Endothelial cell of hepatic sinusoid (primary cell): Measurements from ENCODE around the gene REM1.
"Not testable (repeated sequence)": the region's sequence is repeated elsewhere in the genome, so short reads cannot be mapped to it uniquely, and the experiment has no call there.

Experiments used
- in situ Hi-C: cut with HindIII; loops from 2 replicates; pipeline ENCODE4 v1.10.0; 2017; ENCODE audit warnings: low sequenced_read_pairs

Gene REM1, protein sequence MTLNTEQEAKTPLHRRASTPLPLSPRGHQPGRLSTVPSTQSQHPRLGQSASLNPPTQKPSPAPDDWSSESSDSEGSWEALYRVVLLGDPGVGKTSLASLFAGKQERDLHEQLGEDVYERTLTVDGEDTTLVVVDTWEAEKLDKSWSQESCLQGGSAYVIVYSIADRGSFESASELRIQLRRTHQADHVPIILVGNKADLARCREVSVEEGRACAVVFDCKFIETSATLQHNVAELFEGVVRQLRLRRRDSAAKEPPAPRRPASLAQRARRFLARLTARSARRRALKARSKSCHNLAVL

DNA sequence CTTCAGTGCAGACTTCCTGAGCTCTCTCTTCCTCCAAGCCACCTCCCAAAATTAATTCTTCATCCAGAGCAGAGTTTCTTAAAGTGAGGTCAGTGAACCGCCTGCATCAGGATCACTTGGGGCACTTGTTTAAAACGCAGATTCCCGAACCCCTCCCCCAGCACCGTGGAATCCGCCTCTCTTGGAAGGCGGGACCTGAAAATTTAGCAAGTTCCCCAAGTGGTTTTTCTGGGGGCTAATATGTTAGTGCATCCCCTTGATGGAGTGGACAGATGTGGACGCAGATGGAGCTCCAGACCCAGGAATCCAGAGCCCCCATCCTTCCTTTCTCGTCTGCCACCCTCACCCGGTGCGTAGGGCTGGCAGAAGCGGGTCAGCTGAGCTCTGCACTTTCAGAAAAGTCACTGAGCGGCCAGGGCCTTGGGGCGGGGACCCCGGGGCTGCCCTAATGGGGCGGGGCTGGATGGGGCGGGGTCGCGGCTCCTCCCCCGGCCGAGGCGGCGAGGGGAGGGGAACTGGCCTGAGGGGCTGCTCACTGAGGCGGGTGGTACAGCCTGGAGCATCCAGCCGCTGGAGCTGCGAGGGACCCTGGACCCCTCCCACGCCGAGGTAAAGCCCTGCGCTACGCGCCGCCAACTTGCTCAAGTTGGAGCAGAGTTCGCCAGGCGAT is at the start of gene REM1, which contains the start of gene DEFB124:
TSS of gene REM1 (plus strand) at position 531 of the 670 bp plus-strand sequence. CDS start 1,158 bp downstream, outside the sequence.
TSS of gene DEFB124 (minus strand) at position 370 of the 670 bp plus-strand sequence. CDS start 2,114 bp downstream, outside the sequence.
- in situ Hi-C loops, result no loop called here

DNA sequence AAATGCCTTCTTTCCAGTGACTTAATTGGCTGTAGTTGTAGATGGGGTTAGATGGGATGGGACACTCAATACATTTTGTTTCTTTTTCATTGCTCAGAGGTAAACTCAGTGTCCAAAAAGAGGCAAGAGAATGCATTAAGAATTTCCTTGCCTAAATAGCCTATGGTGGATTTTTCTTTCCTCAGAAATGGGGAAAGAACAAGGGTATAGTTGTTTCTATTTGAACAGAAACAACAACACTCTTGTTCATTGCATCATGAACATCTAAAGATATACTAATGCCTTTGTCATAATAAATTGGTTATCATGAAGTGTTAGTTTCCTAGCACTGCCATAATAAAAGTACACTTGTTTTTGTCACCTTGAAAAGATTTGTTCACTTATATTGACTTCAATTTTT is 49.3 kb upstream of the REM1 start:
- in situ Hi-C loops, result no loop called here

DNA sequence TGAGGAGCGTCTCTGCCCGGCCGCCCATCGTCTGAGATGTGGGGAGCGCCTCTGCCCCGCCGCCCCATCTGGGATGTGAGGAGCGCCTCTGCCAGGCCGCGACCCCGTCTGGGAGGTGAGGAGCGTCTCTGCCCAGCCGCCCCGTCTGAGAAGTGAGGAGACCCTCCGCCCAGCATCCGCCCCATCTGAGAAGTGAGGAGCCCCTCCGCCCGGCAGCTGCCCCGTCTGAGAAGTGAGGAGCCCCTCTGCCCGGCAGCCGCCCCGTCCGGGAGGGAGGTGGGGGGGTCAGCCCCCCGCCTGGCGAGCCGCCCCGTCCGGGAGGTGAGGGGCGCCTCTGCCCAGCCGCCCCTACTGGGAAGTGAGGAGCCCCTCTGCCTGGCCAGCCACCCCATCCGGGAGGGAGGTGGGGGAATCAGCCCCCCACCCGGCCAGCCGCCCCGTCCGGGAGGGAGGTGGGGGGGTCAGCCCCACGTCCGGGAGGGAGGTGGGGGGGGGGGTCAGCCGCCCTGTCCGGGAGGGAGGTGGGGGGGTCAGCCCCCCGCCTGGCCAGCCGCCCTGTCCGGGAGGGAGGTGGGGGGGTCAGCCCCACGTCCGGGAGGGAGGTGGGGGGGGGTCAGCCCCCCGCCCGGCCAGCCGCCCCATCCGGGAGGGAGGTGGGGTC is 48.1 kb upstream of the REM1 start:
- in situ Hi-C loops, result not testable (repeated sequence)

DNA sequence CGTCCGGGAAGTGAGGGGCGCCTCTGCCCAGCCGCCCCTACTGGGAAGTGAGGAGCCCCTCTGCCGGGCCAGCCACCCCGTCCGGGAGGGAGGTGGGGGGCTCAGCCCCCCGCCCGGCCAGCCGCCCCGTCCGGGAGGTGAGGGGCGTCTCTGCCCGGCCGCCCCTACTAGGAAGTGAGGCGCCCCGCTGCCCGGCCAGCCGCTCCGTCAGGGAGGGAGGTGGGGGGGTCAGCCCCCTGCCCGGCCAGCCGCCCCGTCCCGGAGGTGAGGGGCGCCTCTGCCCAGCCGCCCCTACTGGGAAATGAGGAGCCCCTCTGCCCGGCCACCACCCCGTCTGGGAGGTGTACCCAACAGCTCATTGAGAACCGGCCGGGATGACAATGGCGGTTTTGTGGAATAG is 47.5 kb upstream of the REM1 start:
- in situ Hi-C loops, result not testable (repeated sequence)

DNA sequence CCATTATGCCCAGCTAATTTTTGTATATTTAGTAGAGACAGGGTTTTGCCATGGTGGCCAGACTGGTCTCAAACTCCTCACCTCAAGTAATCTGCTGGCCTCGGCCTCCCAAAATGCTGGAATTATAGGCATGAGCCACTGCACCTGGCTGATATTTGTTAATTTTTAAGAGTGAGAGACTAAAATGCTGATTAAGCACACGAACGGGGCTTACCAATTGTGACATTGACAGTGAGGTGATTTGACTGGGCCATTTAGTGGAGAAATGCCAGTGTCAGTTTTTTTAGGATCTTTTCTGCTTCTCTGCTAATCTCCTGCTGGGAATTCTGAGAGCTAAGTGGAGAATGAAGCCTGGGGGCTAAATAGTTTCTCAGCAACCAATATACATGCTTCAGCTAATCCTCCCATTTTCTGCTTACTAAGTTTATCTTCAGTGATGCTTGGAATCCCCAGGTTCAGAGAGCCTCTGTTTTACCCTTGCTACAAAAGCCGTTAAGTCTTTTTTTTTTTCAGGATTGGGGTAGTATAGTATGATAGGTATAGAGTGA is 44.4 kb upstream of the REM1 start:
- in situ Hi-C loops, result no loop called here

DNA sequence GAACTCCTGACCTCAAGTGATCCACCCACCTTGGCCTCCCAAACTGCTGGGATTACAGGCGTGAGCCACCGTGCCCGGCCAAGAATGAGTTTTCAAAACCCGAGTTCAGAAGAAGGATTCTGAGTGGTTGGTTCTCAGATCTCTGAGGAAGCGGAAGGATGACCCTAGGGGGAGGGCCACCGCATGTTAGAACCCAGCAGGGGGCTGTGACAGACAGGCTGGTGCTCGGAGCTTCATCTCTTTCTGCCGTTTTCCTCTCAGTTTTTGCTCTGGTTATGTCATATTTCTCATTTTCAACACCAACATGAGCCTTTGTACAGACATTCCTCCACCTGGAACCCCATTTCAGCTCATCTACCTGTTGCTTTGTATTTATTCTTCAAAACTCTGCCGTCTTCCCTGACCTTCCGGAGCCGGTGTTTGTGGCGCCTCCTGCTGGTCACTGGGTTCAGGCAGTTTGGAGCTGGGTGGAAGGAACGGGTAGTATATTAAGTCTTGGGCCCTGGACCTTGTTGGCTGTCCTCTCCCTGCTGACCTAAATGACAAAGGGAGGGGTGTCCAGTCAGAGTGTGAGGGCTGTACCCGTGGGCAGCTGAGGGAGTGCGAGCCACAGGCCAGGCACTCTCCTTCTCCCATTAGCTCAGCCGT is 35.0 kb upstream of the REM1 start, which contains the start of gene DEFB123:
TSS of gene DEFB123 (plus strand) at position 621 of the 648 bp plus-strand sequence. CDS start 67 bp downstream, outside the sequence.
- in situ Hi-C loops, result no loop called here

DNA sequence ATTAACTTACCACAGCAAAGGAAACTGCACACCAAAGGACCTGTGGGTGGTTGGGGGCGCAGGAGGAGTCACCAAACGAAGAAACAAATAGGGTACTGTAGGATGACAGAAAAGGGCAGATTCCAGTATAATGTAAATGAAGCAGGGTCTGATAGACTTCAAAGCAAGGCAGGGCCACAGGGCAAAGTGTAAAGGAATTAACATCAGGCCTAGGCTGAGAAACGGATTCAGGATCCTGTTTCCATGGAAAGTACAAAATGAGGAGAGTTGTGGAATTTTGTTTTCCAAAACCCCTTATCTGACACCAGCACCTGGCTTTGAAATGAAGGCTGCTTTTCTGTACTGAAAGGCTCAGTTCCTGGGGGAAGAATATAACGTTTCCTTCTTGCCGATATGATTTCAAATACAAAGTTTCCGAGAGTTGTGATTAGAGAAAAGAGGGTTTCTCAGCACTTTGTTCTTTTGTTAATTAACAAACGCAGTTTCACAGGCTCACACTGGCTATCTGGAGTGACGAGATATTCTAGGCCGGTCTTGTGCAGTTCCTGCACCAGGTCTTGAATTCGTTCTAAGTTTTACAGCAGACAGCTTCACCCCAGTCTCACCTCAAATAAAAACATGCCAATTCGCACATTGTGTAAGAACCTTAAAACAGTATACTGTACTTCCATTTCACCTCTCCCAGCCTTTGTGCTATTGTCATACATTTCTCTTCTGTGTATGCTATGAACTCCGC is 28.8 kb upstream of the REM1 start:
- in situ Hi-C loops, result no loop called here

DNA sequence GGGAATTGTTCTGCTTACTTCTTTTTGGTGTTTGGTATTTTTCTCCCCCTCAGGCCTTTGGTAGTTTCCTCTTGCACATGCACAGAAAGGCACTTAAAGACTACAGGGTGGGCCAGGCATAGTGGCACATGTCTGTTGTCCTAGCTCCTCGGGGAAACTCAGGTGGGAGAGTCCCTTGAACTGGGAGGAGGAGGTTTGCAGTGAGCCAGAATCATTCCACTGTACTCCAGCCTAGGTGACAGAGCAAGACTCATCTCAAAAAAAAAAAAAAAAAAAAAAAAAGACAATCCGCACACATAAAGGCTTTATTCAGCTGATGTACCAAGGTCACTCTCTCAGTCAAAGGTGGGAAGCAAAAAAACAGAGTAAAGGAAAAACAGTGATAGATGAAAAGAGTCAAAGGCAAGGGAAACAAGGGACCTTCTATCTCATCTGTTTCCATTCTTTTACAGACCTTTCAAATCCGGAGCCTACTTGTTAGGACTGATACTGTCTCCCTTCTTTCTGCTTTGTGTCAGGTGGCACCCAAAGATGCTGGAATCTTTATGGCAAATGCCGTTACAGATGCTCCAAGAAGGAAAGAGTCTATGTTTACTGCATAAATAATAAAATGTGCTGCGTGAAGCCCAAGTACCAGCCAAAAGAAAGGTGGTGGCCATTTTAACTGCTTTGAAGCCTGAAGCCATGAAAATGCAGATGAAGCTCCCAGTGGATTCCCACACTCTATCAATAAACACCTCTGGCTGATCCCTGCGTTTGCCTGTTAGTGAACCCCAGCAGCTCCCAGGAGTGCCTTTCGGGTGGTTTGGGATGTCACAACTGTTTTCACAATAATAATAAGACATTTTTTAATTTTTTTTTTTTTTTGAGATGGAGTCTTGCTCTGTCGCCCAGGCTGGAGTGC is 25.3 kb upstream of the REM1 start:
- in situ Hi-C loops, result no loop called here

DNA sequence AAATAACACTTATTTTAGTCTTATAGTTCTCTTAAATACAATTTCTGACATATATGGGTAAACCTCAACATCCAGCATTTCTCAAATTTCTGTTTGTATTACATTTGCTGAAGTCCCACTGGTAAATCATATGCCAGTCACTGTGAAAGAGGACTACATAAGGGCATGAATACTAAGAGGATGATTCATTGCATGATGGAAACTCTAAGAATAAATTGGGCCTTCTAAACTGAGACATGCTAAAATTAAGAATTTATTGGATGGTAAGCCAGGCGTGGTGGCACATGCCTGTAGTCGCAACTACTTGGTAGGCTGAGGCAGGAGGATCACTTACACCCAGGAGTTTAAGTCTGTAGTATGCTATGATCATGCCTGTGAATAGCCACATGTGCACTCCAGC is 22.5 kb upstream of the REM1 start:
- in situ Hi-C loops, result no loop called here

DNA sequence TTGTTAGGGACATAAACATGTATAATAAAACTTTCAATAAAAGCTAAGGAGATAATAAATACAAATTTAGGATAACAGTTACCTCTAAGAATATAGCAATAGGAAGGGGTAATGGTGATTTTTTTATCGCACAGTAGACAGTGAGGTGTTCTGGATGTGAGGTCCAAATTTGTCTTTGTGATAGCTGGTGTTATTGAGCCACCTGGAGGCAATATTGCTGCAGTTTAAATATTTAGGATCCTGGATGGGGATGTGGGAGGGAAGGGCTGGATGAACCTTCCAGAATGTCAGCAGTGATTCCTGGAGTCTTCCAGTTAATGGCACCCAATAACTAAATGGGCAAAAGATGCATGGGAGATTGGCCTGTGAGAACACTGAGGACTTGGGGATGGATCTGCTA is 20.7 kb upstream of the REM1 start:
- in situ Hi-C loops, result no loop called here

DNA sequence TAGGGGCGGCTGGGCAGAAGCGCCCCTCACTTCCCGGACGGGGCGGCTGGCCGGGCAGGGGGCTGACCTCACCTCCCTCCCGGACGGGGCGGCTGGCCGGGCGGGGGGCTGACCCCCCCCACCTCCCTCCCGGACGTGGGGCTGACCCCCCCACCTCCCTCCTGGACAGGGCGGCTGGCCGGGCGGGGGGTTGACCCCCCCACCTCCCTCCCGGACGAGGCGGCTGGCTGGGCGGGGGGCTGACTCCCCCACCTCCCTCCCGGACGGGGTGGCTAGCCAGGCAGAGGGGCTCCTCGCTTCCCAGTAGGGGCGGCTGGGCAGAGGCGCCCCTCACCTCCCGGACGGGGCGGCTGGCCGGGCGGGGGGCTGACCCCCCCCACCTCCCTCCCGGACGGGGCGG is 4.1 kb upstream of the REM1 start:
- in situ Hi-C loops, result not testable (repeated sequence)

DNA sequence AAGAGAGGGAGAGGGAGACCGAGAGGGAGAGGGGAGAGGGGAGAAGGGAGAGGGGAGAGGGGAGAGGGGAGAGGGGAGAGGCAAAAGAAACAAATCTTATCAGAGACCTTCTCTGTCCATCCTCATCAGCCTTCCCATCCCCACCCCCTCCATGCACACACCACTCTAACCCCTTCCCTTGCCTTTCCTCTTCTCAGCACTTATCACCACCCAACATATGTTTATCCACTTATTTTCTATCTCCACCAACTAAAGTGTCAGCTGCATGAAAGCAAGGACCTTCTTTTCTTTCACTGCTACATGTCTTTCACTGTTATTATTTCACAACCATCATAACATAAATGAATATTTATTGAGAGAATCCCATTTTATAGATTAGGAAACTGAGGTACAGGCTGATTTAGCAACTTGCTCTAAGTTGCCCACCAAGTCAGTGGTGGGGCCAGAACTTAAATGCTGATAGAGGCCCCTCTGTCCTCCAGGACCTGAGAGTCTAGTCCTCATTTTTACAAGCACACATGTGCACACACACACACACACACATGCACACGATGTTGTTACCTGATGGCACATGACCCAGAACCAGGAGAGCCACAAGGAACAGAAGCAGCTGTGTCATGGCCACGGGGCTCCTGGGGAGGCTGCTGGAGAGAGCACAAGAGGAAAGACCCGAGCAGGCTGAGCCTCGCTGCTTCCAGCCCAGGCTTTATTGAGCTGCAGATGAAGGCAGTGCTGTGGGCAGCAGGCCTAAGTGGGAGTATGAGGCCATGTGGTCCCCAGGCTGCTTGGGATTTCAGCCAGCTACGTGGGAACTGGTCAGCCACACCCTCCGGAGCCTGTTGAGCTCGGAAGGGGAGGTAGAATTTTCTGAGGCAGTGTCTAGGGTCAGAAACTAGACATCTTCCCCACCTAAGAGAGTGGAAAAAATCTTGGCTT is 2.4 kb upstream of the REM1 start:
- in situ Hi-C loops, result no loop called here

DNA sequence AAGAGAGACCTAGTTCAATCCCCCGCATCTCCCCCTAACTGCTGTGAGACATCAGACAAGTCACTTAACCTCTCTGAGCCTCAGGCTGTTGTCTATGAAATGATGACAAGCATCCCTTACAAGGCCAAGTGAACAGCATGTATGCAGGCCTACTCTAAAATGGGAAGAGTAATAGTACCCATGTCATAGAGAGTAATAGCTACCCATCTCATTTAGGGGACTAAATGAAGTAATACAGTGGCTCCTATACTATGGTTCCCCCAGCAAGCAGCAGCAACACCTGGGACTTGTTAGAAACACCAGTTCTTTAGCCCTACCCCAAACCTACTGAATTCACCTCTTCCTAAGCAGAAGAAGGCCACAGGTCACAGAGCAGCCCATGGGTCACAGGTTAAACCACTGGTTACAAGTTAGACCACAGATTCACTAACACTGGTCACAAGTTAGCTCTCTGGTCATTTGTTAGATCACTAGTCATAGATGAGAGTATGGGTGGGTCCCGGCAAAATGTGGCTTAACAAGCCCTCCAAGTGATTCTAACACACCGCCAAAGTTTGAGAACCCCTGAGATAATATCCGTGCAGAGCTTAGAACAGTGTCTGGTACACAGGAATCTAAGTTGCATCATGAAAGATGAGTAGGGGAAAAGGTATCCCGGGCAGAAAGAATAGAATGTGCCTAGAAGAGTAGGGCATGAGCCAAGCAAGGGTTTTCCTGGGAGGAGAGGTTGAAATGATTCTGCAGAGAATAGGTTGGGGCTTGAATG is 1.6 kb upstream of the REM1 start:
- in situ Hi-C loops, result no loop called here

DNA sequence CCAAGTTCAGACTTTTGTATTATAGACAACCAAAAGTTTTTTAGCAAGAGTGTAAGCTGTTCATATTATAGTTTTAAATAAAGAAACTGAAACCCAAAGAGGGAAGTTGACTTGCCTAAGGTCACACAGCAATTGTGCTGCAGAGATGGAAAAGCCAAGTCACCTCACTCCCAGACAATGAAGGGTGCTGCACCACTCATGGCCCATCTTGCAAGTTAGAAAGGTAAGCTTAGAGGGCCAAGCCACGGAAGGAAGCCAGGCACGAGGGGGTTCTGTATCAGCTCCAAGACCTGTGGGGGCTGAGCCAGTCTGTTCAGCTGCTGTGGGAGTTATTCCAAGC is 1.0 kb upstream of the REM1 start:
- in situ Hi-C loops, result no loop called here

DNA sequence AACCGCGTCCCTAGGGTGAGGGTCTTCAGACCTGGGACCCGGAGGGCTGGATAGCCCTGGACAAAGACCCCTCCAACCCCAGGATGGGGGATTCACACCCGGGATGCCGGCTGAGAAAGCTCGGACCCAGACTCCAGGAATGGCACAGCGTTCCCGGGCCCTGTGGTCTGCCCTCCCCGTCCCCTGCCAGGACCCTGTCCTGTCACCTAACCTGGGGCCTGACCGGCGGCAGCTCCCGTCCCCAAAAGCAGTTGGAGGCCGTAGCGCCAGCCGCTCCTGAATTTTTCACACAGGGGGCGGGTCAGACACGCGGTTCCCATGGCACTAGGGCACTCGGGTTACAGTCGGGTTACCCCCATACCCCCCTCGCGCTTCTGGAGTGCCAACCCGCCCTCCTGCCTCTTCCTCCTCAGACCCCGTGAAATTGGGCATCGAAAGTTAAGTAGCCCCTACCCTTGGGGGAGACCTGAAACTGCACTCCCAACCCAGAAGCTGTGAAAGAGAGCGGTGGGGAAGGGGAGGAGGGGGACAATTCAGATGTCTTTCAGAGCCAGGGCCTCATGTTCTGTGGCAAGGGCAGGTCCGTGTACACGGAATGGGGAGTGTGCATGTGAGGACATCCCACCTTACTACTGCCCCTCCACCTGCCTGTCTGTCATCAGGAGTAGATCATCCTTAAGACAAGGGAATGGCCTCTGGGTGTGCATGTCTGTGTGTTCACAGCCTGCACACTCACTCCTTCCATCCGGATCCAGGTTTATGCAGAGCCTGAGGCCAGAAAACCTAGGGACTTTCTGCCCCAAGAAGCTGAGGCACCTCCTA is 595 bp downstream of the REM1 start:
- in situ Hi-C loops, result no loop called here

DNA sequence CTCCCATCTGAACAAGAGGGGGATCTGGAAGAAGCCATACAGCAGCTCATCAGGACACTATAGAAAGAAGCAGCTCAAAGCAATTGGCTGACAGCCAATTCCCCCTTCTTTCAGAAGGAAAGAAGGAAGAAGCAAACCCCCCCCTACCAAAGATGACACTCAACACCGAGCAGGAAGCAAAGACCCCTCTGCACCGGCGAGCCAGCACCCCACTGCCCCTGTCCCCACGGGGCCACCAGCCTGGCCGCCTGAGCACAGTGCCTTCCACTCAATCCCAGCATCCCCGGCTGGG is 1.2 kb downstream of the REM1 start:
- in situ Hi-C loops, result no loop called here

DNA sequence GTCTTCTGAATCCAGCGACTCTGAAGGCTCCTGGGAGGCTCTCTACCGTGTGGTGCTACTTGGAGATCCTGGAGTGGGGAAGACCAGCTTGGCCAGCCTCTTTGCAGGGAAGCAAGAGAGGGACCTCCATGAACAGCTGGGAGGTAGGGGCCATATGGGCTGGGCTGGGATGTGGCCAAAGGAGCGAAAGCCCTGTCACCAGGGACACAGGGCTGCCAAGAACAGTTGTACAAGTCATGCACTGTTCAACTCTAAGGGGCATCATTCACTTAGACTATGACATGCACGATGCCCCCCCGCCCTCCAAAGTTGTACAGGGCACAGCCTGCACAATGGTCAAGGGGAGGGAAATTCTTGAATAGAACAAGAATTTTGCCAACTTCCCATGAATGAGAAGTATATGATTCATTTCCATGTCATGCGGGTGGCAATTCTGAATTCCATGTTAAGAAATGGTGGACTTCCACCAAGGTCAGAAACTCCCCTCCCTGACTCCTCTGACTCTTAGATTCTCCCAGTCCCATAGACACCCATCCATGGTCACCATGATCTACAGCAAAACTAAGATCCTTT is 1.6 kb downstream of the REM1 start:
- in situ Hi-C loops, result no loop called here
